SK-N-MC (cell line): ENCODE measurements around the gene GSG1L.

ENCODE experiments used
- EZH2 ChIP-seq: fragments of 200-600 bp; sonication (generic); IDR thresholded peaks from one replicate; pipeline ENCODE4 v1.6.1; 2017; ENCODE audit warnings: antibody characterized with exemption
- FOXP2 ChIP-seq: optimal IDR thresholded peaks from 2 replicates; pipeline ENCODE3; 2011; ENCODE audit warnings: mild to moderate bottlenecking, moderate library complexity; ENCODE audit not compliant: insufficient read depth; ENCODE audit errors: extremely low read length, control extremely low read depth
- POLR2AphosphoS5 ChIP-seq: IDR thresholded peaks from 2 replicates; pipeline ENCODE4 v1.6.1; 2012; ENCODE audit warnings: mild to moderate bottlenecking, low read depth, low read length, borderline replicate concordance

DNA sequence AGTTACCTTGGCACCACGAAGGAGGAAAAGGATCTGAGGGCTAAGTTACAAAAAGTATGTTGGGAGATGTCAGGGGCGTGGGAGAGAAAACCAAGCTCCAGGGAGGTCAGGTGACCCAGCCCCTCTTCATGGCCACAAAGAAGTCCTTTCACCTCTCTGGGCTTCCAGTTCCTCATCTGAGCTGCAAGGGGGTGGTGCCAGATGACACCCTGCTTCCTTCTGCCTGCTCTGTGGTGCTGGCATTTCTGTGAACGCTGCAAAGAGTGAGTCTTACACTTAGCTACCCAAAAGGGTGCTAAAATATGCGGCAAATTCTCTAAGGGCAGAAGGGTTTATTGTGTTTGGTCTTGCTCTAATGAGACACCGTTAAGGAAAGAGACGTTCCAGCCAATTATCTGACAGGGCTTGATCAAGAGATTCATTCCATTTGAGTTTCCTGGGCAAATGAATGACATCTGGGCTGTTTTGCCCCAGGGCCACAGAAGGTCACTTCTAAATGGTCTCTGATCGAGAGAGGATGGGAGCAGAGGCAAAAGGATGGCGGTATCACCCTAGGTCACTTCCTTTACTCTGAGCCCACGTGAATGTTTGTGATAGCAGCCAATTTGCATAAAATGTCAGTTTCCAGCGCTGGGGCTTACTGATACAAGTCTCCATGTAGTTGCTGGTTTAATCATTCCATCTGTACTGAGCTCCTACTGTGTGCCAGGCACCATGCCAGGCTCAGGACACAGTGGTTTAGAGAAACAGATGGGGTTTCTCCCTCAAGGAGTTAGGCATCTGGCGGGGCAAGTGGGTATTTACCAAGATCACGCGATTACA is 303.3 kb downstream of the GSG1L start:
- no peak for TF ChIP-seq EZH2
- no peak for TF ChIP-seq FOXP2
- no peak for TF ChIP-seq POLR2AphosphoS5
